Activated CD4-positive, alpha-beta T cell treated with anti-CD3 and anti-CD28 coated beads for 4 hours (primary cell): Measurements from ENCODE around the gene TBC1D22B.

ENCODE experiments used
- DNase-seq, 2 donors: peaks; one replicate each; pipeline ENCODE4 v3.0.0-alpha.2; 2020

TBC1D22B gene

DNA sequence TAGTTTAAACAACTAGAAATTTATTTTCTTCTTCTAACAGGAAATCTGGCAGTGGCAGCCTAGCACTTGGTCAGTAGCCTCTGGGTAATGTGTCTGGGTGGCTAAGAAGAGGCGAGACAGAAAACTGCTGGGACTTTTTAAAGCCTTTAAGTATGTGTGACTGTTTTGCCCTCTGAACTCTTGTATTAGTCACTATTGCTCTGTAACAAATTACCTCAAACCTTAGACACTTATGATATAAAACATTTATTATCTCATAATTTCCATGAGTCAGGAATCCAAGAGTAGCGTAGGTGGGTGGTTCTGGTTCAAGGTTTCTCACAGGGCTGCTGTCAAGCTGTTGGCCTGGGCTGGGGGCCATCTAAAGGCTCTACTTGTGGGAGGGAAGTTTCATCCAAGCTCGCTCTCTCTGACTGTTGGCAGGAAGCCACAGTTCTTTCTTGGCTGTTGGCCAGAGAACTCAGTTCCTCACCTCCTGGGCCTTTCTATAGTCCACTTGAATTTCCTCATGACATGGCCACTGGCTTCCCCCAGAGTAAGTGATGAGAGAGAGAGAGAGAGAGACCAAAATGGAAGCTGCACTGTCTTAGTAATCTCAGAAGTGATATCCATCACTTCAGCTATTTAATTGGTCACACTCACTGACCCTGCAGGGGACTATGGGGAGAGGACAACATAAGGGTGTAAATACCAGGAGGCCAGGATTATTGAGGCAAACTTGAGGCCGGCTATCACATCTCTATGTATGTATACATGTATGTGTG is 17.4 kb upstream of the TBC1D22B start:
- DNase-seq, result peak; percentile 69 to 79

DNA sequence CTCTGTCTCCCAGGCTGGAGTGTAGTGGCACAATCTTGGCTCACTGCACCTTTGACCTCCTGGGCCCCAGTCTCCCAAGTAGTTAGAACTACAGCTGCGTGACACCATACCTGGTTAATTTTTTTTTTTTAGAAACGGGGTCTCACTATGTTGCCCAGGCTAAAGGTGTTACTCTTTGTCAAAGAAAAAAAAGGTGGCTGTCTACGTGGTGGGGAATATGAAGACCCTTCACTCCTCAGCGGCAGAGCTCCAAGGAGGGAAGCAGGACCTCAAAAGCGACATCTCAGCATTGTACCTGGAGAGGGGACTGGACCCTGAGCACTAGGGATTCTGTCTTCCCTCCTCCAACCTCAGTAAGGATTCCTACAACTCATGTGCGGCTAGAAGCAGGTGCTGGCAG is 16.4 kb upstream of the TBC1D22B start:
- no peak for DNase-seq

DNA sequence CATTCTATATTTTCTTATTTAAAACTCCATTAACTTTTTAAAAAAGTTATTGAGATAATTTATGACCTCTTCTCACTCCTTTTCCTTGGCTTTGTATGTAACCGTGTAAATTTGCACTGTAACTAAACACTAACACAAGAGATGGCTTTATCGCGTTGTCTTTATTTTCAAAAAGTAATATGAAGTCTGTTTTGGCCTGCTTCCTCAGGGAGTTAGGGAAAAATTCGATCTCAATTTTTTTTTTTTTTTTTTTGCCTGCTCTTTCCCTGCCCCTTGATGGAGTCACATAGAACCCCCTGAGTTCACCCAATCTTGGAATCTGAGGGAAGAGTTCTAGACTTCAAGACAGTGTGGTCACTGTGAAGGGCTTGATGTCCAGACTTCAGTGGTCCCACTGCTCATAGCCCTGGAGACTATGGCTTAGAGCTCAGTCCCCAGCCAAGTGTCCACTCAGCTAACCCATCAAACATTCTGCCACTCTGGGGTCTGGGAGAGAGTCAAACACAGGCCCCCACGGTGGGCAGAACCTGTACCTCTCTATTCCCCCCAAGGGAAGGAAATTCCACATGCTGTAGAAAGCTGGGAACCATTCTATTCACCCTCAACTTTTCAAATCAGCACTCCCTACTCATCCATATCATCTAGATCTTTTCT is 15.7 kb upstream of the TBC1D22B start:
- no peak for DNase-seq

DNA sequence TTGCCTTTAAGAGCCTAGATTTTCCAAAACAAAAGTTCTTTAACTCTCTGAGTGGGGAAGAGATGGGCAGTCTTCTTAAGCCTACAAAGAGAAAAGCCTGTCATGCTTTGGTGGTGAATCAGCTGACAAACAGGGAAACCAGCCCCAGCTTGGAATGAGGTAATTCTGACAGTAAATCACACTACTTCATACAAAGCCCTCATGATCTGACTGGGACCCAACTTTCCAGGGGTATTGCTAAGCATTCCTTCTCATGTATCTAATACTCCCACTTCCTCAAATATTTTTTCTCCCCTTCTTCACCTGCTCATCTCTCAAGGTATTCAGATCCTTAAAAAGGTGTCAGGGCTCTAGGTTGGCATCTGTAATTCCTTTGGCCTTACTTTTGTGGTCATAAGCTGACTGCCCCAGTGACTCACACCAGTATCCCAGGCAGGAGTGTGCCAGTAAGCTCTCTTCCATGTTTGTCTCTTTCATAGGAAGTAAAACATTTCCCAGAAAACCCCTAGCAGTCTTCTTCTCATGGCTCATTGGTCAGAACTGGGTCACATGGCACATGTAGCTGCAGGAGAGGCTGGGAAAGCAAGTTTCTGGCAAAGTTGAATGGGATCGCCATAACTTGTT is 15.0 kb upstream of the TBC1D22B start:
- DNase-seq, result no peak

DNA sequence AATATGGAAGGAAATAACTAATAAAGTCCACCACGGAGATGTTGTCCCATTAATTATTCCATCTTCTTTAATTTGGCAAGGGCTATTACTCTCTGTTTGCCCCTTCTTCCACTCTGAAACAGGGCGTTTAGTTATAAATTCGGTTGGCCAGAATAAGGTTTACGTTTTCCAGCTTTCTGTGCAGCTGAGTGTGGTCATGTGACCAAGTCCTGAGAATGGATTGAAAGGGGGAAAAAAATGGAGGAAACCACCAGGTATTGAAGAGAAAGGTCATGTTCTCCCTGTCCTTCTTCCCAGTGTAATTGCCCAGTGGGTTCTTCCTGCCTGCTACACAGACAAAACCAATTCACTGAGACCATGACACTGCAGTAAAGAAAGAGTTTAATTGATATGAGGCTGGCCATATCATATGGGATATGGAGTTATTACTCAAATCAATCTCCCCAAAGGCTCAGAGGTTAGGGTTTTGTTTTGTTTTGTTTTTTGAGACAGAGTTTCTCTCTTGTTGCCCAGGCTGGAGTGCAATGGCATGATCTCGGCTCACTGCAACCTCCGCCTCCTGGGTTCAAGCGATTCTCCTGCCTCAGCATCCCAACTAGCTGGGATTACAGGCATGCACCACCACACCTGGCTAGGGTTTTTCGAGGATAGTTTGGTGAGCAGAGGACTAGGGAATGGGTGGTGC is 14.3 kb upstream of the TBC1D22B start:
- DNase-seq, result no peak

DNA sequence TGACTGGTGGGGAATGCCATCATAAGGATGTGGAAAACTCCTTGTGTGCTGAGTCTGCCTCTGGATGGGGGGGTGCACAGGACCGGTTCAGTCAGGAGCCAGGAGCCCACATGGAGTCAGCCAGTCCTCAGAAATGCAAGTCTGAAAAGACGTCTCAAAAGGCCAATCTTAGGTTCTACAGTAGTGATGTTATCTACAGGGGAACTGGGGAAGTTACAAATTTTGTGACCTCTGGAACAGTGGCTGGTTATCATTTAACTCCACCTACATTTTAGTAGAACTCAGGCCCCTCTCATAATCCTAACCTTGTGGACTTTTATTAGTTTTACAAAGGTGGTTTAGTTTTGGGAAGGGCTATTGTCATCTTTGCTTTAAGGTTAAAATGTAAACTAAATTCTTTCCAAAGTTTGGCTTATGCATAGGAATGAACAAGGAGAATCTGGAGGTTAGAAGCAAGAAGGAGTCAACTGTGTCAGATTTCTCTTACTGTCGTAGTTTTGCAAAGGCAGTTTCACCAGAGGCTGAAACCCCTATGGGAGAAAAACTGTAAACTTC is 13.7 kb upstream of the TBC1D22B start:
- DNase-seq, result no peak

DNA sequence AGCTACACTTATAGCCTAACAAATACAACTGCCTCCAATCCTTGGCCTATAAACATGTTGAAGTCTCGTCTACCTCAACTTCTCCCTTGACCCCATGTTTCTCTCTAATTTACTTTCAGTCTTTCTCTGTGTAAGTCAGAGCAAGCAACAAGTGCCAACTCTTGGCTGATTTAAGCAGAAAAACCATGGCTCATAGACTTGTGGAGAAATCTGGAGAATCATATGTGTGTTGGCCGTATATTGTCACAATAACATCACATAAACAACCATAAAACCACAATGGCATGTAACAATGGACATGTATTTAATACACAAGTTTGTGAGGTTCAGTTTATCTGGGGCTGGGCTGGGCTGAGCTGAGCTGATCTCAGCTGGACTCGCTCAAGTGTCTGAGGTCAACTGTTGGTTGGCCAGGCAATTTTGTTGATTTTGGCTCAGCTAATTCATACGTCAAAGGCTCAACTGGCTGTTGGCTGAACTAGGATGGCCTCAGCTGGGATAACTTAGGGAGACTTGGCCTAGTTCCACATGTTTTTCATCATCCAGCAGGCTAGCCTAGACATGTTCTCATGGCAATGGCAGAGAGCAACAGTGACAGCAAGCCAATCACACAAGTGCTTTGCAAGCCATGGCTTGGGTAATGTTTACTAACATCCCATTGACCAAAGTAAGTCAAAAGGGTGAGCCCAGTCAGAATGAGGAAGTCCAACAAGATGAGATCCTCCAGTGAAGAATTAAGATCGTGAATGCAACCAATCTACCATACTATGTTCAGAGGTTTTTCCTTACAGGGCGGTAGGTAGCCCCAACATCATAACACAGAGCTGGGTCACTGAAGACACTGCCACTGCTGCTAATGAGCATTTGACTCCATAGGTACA is 12.9 kb upstream of the TBC1D22B start:
- no peak for DNase-seq

DNA sequence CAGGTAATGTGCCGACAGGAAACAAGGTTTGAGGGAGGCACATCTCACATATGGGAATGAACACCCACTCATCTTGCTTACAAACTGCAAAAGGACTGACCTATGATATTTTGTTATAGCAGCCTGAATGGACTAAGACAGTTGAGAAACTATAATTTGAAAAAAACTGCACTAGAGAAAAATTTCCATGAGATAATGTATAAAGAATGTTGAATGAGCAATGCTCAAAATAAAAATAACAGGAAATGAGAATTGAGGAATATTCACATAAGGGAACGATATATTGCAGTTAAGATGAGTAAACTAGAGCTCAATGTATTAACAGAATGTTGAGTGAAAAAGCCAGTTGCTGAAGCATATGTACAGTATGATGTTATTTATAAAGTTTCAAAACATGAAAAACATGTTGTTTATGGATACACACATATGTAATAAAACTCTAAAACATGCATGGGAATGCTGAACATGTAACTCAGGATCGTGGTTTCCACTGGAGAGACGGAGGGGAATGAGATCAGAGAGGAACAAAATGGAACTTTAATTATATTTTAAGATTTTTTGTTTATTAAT is 6.3 kb upstream of the TBC1D22B start:
- no peak for DNase-seq

DNA sequence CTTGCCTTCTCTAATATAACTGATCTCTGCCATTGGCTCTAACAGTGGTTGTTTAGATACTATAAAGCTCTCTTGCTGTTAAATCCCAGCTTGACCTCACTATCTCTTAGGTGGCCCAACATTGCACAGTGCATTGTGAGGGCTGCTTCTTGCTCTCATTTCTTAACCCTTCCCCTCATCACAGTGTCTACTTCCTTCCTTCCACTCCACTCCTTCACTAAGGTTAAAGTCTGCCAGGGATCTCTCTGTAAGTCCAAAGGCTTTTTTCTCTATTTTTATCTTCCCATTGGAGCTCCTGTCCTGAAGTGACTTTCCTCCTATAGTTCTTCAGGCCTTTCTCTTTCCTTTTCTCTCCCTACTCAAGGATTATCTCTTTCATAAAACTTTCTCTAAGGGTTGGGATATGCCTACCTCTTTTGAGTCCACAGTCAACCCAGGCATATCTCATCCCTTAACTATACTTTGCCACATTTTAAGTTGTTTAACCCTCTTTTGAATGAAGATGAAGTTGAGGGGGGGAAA is 4.0 kb upstream of the TBC1D22B start:
- DNase-seq, result no peak

DNA sequence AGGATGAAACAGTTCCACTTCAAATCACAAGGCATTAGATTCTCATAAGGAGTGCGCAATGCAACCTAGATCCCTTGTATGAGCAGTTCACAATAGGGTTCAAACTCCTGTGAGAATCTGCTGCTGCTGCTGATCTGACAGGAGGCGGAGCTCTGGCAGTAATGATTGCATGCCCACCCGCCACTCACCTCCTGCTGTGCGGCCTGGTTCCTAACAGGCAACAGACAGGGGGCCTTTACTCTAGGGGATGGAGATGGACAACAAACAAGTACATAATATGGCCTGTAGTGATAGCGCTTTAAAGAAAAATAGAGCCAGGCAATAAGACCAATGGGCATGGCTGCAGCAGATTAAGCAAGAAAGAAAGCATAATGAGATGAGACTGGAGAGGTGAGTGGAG is 2.7 kb upstream of the TBC1D22B start:
- no peak for DNase-seq

DNA sequence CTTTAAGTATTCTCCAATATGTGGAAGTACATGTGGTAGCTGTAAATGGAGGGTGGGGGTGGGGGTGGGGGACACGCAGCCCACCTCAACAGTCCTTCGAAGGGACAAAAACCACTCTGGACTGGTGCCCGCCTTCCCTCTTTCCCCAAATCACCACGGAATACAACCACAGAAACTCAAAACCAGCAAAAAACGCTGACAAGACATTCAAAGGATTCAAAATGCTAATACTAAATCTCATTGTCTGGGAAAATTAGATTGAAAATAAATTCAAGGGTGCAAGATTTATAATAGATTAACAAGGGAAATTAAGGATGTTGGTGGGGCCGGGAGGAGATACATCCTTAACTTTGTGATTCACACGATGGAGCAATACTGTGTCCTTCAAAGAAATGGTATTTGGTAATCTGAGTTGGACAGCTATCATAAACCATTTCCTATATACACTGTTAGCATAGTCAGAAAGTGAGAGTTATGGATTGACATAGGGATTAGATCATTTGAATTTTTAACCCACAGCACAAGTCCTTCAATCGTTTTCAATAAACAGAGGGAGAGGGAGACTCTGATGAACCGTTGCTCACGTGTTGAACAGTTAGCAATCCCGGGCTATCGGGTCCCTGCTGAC is 766 bp upstream of the TBC1D22B start:
- DNase-seq, result no peak

DNA sequence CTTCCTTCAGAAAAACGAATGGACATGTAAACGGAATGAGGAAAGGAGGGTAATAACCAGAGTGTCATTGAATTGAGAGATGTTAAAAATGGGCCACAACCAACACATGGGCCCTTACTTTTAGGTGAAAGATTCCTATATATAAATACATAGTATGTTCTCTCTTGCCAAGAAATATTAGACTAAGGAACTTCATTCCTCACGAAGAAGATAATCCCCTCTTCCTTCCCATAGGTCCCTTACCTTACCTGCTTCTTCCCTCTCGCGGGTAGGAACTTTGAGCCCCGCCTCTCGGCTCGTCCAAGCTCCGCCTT is 295 bp upstream of the TBC1D22B start:
- no peak for DNase-seq

DNA sequence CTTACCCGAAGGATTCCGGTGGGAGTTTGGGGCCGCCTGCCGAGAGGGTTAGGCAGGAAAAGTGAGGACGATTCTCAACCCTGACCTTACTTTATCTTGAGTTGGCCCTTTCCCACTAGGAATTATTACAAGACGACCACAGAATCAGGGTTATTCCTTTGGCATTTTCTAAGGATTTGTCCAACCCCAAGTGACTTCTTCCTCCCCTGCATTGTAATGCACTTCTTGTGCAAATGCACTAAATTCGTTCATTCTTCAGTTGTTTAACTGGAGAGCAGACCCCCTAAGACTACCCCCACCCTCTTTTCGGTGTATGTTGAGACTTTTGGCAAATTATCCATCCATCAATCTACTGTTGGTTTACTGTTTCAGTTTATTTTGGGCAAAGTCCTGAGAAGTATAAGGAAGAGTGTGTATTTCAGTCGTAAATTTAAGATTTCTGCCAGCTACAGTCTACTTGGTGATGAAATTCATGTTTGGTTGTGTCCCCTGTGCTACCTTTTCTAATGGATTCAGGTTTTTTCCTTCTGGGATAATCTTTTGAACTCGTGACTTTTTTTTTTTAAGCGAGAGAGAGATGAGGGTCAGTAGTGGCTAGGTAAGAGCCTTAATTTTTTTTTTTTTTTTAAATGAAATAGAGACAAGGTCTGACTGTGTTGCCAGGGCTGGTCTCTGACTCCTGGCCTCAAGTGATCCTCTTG is 983 bp downstream of the TBC1D22B start:
- no peak for DNase-seq

DNA sequence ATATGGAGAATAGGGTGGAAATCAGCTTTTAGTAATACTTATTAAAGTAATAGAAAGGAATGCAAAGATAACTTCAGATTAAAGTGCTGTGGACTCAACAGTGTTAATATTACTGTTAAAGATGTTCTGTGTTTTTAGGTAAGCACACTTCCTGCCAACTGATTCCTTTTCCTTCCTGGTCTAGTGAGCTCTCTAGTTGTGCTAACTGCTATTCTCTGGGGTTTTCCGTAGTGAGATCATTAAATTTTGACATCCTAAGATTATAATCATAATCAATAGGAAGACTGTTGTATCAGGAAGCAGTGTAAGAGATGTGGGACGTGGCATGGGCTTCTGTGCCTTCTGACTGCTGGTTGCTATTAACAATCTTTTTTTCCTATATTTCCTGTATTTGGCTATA is 1.6 kb downstream of the TBC1D22B start:
- DNase-seq, result peak in 1 of 2 donors; percentile 7

DNA sequence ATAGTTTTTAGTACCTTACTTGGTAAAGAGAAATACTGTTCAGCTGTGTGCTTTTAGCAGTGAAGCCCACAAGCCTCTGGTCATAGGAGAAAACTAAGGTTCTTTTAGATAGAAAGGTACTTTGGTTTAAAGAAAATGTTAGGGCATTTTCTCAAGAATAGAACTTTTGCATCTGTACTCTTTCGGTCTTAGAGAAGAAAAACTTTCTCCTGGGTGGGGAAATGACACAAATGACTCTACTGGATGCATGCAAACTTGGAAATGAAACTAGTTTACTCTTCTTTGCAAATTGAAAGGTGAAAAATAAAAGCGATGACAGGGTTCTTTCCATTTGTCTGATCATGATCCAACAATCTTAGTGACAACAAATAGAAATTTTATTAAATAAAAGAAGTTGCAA is 2.5 kb downstream of the TBC1D22B start:
- DNase-seq, result no peak

DNA sequence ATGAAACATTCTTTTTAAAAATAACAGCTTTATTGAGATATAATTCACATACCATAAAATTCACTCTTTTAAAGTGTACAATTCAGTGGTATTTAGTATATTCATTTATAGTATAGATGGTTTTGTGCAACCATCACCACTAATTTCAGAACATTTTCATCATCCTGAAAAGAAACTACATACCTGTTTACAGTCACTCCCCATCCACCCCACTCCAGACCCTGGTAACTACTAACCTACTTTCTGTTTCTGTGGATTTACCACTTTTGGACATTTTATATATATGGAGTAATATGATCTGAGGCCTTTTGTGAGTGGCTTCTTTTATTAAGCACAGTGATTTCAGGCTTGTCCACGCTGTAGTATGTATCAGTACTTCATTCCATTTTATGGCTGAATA is 2.9 kb downstream of the TBC1D22B start:
- no peak for DNase-seq

DNA sequence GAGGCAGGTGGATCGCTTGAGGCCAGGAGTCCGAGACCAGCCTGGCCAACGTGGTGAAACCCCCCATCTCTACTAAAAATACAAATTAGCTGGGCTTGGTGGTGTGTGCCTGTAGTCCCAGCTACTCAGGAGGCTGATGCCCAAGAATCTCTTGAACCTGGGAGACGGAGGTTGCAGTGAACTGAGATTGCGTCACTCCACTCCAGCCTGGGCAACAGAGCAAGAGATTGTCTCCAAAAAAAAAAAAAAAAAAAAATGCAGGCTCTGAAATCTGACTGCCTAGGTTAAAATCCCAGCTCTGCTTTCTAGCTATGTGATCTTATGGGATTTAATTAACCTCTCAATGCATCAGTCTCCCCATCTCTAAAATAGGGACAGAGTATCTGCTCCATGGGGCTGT is 3.6 kb downstream of the TBC1D22B start:
- DNase-seq, result no peak

DNA sequence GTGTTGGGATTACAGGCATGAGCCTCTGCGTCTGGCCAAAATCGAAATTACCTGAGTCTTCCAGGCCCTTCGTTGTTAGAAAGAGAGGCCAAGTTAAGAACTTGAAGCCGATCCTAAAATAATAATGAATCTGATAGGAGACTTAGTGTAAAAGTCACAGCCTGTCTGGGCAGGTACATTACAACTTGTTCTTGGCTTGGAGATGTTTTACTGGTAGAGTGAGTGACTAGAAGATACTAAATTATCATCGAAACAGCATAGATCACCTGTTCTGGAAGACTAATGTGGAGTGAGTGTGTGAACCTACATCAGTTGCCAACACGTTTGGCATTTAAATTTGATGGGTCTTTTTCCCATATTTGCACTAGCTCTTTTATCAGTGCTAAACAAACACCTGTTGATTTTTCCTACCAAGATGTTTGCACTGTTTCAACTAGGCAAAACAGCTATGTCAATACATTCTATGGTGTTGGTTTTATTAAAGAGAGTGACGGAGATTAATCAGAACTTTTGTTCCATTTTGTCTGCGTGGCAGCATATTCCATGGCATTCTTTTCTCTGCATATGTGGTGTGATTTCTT is 5.0 kb downstream of the TBC1D22B start:
- no peak for DNase-seq

DNA sequence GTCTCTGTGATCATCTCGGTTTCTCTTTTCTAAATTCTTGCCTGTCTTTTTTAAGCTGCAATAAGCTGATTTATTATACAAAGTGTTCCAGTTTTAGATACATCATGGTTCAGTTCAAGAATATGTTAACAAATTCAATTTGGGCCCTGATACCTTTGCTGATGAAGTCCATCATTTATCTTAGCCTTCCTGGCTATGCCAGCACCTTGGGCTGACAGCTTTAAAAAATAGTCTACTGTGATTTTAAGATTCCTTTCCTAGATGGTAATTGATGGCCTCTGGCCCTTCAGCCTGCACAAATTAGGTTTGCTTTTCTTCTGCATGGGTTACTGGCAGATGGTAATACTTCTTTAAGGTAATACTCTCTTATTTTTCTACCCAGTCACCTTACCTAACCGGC is 7.4 kb downstream of the TBC1D22B start:
- no peak for DNase-seq

DNA sequence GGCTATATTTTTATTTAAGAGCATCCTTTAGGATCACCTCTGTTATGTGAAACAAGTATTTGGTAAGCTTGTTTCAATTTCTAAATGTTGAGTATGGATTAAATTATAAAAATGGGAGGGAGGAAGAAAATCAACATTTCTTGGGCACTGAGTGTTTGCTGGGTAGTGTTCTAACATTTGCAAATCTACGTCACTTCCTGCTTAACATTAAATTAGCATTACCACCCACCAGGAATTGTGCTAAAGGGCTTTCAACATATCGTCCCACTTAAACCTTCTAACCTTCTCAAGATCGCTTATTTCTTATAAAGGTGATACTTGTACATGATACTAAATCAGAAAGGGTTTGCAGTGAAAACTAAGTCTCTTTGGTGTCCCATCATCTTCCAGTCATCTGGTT is 8.3 kb downstream of the TBC1D22B start:
- no peak for DNase-seq
